ENCODE measurements around the gene SLC35F3. TPM values are rescaled to one million over a fixed set of nuclear protein-coding genes. Genes with fewer than 3 reads are reported as not detected.
"Not testable (repeated sequence)": the region's sequence is repeated elsewhere in the genome, so short reads cannot be mapped to it uniquely, and the experiment has no call there.

SLC35F3 gene
- total RNA-seq, 1 donor from 2014 or later = not detected

GRCh38 chr1:234208351-234208750, 303.9 kb downstream of the SLC35F3 start:
- ATAC-seq (no peak), DNase-seq (no peak)
- intact Hi-C loops (cut with micrococcal nuclease) = no loop called here

- intact Hi-C loops (cut with micrococcal nuclease) = no loop called here
- no peak for ATAC-seq
- DNase-seq = no peak
Measured at GRCh38 chr1:234208791-234209190, 304.3 kb downstream of the SLC35F3 start.

- ATAC-seq; DNase-seq; intact Hi-C loops (cut with micrococcal nuclease): not testable (repeated sequence)
Measured at GRCh38 chr1:234210429-234210828, 306.0 kb downstream of the SLC35F3 start.

- DNase-seq; ATAC-seq; intact Hi-C loops (cut with micrococcal nuclease): not testable (repeated sequence)
Measured at GRCh38 chr1:234211855-234212254, 307.4 kb downstream of the SLC35F3 start.

- ATAC-seq (peak; percentile 63), DNase-seq (no peak)
- intact Hi-C loops (cut with micrococcal nuclease) = no loop called here
Measured at GRCh38 chr1:234212764-234213657, 308.5 kb downstream of the SLC35F3 start.

GRCh38 chr1:234213658-234214128, 309.2 kb downstream of the SLC35F3 start:
- intact Hi-C loops (cut with micrococcal nuclease) = no loop called here
- no peak for ATAC-seq

GRCh38 chr1:234214129-234214910, 309.8 kb downstream of the SLC35F3 start:
- ATAC-seq = peak; percentile 82
- intact Hi-C loops (cut with micrococcal nuclease) = no loop called here

More at GRCh38 chr1:234213658-234214128, 309.2 kb downstream of the SLC35F3 start:
- no peak for DNase-seq

GRCh38 chr1:234214911-234215892, 310.7 kb downstream of the SLC35F3 start:
- DNase-seq = no peak
- ATAC-seq = no peak
- intact Hi-C loops (cut with micrococcal nuclease) = no loop called here

More at GRCh38 chr1:234214129-234214910, 309.8 kb downstream of the SLC35F3 start:
- peak; percentile 43 for DNase-seq

- ATAC-seq (no peak), DNase-seq (no peak)
- intact Hi-C loops (cut with micrococcal nuclease) = no loop called here
Measured at GRCh38 chr1:234216116-234216703, 311.7 kb downstream of the SLC35F3 start.

GRCh38 chr1:234217316-234217840, 312.9 kb downstream of the SLC35F3 start:
- DNase-seq = no peak
- intact Hi-C loops (cut with micrococcal nuclease) = no loop called here
- no peak for ATAC-seq

GRCh38 chr1:234218078-234218477, 313.6 kb downstream of the SLC35F3 start:
- intact Hi-C loops (cut with micrococcal nuclease) = no loop called here
- ATAC-seq = no peak
- no peak for DNase-seq

GRCh38 chr1:234219711-234220110, 315.2 kb downstream of the SLC35F3 start:
- no peak for ATAC-seq
- intact Hi-C loops (cut with micrococcal nuclease) = no loop called here
- DNase-seq = no peak

- intact Hi-C loops (cut with micrococcal nuclease) = no loop called here
- DNase-seq = no peak
- ATAC-seq = no peak
Measured at GRCh38 chr1:234221601-234222000, 317.1 kb downstream of the SLC35F3 start.

- intact Hi-C loops (cut with micrococcal nuclease) = no loop called here
- no peak for DNase-seq
- no peak for ATAC-seq
Measured at GRCh38 chr1:234222561-234223280, 318.2 kb downstream of the SLC35F3 start.

GRCh38 chr1:234226113-234226818, 321.8 kb downstream of the SLC35F3 start:
- no peak for ATAC-seq
- no peak for DNase-seq
- intact Hi-C loops (cut with micrococcal nuclease) = no loop called here

- DNase-seq (no peak), ATAC-seq (no peak)
- intact Hi-C loops (cut with micrococcal nuclease) = no loop called here
Measured at GRCh38 chr1:234226819-234227165, 322.3 kb downstream of the SLC35F3 start.

Measured in left ventricle myocardium superior (tissue), 1 donor.